8988T (cell line): ENCODE measurements around the gene SNAPC2.
"Not testable (repeated sequence)": the region's sequence is repeated elsewhere in the genome, so short reads cannot be mapped to it uniquely, and the experiment has no call there.

Experiments
- DNase-seq: peaks from one replicate; pipeline ENCODE4 v3.0.0; 2011

SNAPC2 gene

DNA sequence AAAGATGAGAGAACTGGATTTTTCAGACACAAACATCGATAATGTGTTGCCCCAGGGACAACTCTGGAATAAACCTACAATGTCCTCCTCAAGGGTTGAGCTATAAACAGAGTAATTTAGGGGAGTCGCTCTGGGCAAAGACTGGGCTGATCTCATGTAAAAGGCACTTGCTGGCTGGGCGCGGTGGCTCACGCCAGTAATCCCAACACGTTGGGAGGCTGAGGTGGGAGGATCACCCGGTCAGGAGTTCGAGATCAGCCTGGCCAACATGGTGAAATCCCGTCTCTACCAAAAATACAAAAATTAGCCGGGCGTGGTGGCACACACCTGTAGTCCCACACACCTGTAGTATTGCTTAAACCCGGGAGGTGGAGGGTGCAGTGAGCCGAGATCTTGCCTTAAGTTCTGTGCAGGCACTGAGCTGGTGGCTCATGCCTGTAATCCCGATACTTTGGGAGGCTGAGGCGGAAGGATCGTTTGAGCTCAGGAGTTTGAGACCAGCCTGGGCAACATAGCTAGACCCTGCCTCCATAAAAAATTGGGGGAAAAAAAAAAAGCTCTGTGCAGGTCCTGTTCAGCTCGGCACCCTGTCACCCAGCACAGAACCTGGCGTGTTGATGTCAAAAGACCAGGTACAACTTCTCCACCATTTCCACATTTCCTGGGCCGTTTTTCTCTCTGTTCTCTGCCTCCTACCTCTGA, 21.9 kb downstream of the SNAPC2 start:
- DNase-seq, result no peak

DNA sequence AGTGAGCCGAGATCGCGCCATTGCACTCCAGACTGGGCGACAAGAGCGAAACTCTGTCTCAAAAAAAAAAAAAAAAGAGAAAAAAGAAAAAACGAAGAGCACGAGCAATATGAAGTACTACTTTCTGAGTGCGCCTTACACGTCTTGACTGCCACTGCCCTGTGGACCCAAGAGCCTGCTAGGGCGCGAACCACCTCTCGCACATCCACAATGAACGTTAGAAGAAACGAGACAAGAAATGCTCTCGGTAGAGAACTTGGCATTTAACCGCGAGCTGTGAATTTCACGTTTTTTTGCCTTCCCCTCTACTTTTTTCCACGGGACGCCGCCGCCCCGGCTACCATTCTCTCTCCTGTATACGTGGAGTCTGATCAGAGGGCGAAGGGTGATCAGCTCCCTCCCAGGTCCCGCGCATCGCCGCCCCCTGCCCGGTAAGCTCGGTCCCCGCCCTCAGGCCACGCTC, 22.9 kb downstream of the SNAPC2 start:
- DNase-seq, result no peak

DNA sequence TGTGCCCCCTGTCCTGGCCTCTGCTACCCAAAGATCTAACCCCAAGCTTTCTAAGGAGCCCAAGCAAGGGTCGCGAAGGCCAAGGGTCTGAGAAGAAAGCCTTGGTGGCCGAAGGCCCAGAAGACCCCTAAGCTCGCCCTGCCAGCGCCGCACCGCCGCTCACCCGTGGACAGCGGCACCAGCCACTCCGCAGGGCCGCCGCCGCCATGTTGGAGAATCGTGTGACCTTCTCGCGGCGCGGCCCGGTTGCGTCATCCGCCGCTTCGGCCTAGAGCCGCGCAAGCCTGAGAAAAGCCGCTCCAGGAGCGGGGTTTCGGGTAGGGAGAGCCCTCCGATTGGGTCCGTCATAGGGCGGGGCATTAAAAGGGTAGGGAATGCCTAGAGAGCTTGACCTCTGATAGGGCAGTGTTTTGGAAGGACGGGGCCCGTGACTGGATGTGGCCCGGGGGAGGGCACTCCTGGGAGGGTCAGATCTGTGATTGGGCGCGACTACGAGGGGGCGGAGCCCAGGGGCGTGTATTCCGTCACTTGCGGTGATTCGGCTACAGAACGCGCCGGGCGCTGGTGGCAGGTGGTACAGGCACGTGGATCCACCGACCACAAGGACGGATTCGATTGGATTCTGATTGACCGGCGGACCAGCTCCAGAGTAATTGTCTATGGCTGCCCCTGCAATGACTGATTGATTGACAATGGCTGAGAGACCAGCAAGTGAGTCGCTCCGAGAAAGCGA, 23.5 kb downstream of the SNAPC2 start, which contains the start of gene TIMM44:
Gene TIMM44 (minus strand): TSS at position 223 of the 733 bp plus-strand sequence. CDS start 15 bp downstream, at position 208.
- peak; percentile 63 for DNase-seq

DNA sequence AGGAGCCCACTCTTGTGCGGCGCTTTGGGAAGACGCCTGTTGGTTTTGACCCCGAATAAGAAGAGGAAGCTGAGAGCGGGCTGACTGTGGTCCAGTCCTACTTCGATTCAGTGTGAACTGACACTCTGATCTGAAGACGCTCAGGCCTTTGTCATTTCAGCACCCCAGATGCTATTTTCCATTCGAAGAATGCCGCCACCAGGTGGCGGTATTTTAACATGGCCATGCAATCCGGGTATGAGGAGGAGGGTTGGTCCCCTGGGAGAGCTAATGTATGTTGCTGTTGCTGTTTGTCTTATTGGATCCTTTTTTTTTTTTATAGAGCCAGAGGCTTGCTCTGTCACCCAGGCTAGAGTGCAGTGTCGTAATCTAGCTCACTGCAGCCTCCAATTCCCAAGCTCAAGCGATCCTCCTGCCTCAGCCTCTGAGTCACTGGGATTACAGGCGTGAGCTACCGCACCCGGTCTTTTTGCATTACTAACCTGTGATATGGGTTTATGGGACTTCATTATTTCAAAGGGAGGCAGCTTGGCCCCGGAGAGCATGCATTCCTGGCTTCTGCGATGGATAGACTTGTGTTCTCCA, 24.1 kb downstream of the SNAPC2 start:
- no peak for DNase-seq

DNA sequence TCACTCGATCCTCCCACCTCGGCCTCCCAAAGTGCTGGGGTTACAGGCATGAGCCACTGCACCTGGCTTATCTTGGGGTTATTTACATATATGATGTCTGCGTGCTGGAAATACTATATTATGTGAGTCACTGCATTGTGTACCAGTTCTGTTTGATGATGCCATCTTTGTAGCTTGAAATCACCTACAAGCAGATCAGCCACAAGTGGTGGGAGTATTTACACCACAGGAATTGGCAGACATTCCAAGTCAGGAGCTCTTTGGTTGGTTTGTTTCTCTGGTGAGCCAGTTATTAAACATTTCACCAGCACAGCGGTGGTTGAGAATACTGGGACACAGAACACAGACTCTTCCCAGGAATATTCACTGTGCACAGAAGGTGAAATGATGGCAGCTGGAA, 27.8 kb downstream of the SNAPC2 start:
- DNase-seq, result no peak

DNA sequence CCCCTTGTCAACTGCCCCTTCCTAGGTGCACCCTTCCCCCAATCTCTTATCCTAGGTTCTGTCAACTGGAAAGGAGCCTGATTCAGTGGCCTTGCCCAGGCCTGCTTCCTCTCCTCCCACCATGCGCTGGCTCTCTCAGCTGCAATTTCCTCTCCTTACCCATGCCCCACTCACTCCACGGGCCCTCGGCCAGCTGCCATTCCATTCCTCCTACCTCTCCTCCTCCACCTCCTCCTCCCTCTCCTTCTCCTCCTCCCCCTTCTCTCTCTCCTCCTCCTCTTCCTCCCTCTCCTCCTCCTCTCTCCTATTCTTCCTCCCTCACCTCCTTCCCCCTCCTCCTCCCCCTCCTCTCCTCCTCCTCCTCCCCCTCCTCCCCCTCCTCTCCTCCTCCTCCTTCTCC, 32.9 kb downstream of the SNAPC2 start:
- no peak for DNase-seq

DNA sequence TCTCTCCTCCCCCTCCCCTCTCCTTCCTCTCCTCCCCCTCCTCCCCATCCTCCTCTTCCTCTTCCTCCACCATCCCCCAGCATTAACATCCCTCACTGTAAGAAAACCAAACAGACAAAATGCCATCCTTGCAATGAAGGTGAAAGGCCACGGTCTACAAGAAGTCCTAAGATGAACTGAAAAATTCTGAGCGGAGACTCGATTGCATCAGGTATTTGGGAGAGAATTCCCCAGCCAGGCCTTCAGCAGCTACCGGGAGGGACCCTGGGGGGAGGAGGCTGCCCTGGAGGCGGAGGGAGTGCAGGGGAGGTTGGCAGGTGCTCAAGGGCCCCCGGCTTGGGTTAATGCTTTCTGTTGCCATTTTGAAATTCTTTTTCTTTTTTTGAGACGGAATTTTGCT, 33.4 kb downstream of the SNAPC2 start:
- no peak for DNase-seq

DNA sequence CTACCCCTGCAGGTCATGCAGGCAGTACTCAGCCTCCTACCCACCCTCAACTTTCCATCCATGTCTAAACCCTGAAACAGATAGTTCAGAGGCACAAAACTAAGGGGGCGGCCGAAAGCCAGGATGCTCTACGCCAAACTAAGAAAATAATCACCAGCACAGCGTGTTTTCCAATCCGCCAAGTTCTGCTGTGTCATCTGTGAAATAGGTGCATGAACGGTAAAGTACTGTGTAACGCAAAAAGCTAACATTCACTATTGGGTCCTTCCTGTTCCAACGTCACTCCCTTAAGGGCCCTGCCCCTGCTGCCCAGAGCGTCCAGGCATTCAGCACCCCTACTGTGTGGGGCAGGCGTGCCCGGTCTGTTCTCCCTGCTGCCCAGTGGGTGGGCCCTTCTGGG, 35.6 kb downstream of the SNAPC2 start:
- DNase-seq, result no peak

DNA sequence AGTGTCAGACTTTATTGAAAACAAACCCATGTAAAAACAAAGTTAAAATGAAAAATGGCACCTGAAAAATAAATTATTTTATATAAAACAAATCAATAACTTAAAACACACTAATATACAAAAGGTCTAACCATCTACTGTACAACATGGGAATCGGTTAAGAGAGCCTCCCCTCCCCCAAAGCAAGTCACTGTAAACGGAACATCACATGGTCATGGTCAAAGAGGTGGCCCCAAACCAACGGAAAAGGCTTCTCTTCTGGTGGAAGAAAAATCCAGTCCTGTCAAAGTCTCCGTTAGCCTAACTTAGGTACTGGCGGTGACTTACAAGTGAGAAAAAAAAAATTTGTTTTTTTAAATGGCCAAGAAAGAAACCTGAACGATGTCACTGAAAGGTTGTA, 39.1 kb downstream of the SNAPC2 start:
- DNase-seq, result no peak

DNA sequence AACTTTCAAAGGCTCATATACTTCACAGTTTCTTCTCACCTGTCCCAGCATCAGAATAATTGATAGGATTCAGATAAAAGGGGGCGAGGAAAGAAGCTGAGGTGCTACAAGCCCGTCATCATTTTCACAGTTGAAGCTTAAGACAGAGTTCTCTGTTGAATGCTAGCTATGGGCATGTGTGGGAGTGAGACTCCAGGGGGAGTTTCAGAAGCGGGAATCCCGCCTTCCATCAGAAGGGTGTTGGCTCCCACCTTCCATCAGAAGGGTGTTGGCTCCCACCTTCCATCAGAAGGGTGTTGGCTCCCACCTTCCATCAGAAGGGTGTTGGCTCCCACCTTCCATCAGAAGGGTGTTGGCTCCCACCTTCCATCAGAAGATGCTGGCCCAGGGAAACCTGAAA, 40.9 kb downstream of the SNAPC2 start:
- DNase-seq, result not testable (repeated sequence)

DNA sequence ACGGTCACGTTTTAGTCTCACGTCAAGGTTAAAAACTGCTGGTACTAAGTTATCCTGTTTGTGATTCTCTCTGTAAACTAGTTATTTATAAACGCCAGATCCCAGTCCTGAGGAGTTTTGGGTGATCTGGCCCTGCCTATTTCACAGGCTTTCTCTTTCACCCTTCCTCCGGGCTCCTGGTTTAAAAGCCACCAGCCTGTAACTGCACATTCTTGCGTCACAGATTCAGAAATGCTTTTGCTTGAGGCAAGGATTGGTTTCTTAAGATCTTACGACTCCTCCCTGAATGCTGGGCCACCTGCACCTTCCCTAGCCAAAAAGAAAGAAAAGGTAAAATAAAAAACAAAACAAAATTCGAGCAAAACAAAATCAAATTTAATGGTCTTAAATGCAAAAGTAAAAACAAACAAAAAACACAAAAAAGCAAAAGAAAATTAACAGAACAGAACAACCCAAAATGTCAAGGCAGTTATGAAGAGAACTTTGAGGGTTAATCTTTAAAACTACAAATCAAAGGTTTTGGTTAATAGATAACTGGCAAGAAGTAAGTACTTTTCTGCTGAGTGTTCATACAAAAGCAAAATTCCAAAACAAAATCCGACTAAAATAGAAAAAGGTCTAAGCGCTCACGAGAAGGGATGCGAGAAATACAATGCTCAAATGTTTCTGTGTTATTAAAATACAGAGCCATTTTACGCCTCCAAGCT, 41.9 kb downstream of the SNAPC2 start:
- no peak for DNase-seq

DNA sequence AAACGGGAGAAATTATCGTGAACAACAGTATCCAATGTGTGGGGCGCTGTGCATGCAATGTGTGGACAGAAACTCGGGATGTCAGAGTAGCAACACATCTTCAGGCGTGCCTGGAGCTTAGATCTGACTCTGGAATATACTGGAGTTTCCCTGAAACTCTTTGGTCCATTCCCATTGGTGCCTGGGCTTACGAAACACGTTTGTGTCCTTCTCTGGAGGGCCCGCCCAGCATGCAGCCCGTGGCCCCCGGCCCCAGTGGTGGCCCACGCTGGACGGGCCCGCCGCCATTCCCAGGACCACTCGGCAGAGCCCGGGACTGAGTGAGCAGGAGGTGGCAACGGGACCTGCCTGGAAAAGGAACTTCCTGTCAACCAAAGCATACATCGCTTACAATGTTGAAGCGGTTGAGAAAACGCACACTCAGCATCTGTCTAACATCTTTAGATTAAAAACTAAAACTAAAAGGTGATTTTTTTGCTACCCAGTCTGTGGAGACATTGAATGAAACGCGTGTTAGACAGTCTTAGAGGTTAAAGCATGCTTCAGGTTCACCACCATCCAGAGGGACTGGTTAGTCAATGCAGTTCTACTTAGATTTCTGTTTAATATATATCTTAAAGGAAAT, 42.6 kb downstream of the SNAPC2 start:
- DNase-seq, result no peak

DNA sequence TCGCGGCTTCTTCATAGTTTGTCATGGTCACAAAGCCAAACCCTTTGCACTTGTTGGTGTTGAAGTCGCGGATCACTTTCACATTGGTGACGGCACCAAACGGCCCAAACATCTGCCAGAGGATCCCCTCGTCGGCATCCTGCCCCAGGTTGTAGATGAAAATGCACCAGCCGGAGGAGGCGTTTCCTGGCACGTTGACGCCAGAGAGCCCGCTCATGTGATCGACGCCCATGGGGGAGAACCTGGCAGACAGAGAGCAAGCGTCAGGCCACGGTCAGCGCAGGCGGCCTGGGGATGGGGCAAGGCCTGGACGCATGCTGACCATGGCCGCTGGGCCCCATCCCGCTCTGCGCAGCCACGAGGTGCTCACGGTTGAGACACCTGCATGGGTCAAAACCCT, 43.4 kb downstream of the SNAPC2 start:
- no peak for DNase-seq

DNA sequence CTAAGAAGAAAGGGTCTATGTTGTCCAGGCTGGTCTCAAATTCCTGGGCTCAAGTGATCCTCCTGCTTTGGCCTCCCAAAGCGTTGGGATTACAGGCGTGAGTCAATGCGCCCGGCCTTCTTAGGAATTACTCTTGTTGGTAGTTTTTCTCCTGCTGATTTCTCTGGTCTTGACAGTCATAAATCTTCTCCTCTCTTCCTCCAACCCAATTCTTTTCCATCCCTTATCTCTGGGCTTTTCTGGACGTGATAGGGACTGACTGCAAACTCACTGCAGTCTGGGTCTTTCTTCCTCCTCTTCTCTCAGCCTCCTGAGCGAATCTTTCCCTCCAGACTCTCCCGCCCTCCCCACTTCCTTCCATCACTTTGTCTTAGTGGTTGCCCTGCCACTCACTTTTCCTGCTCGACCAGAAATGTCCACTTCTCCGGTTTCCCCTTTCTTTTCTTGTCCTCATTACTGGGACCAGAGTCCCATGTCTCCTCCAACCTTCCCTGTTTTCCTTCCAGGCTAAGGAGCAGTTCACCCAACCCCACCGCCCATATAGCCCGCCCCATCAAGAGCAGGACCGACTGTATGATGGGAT, 45.2 kb downstream of the SNAPC2 start:
- no peak for DNase-seq

DNA sequence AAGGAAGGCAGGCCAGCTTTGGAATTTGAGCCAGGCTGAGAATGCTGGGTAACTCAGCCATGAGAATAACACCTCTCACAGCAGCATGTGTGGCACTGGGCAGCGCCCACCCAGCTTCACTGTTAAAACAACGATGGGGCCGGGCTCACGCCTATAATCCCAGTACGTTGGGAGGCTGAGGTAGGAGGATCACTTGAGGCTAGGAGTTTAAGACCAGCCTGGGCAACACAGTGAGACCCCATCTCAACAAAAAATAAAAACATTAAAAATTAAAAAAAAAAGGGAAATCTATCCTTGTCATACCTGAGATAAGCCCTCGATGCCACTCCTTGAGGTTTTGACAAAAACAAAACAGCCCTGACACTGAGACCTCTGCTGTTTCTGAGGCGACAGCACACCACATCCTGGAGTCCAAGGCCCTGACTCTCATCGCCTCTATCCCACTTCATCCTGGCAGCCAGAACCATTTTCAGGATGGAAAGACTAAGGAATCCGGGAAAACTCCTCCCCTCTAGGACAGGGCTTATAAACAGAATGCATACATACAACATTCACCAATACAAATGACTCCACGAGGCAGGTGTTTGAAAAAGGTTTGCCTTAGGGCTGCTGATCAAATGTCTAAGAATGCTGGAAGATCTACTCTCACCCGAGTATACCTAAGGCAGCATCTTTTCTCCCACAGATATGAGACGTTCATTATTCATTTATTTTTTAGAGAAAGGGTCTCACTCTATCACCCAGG, 46.0 kb downstream of the SNAPC2 start:
- no peak for DNase-seq

DNA sequence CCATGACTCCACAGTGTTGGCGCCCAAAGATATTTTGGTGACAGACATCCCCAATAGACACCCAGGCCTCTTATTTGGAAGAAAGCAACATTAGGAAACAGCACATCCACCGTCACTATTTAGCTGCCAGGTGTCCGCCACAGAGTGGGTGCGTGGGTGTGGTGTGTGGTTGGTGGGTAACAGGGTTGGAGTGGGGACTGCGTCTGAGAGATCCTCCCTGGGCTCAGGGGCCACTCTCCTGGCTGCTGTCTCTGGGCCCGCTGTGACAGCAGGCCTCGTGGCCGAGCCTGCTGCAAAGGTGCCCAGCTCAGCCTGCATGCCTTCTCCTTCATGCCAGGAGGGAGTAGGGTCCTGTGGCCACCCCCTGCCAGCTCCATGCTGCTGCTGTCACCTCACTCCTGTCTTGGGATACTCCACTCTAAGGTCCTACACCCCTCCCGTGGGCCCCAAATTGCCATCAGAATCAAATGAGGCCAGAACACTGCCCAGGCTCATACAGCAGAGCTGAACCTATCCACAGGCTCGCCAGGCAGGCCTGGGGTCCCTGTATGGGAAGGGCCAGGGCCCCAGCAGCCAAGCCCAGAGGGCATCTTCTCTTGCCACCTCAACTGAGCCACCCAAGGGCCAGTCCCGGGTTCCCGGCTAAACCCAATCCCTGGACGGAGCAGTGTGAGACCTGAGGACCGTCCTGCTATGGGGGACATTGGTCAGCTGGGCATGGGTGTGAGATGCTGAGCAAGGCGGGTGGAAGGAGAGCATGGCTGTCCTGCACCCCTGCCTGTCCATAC, 48.1 kb downstream of the SNAPC2 start:
- no peak for DNase-seq

DNA sequence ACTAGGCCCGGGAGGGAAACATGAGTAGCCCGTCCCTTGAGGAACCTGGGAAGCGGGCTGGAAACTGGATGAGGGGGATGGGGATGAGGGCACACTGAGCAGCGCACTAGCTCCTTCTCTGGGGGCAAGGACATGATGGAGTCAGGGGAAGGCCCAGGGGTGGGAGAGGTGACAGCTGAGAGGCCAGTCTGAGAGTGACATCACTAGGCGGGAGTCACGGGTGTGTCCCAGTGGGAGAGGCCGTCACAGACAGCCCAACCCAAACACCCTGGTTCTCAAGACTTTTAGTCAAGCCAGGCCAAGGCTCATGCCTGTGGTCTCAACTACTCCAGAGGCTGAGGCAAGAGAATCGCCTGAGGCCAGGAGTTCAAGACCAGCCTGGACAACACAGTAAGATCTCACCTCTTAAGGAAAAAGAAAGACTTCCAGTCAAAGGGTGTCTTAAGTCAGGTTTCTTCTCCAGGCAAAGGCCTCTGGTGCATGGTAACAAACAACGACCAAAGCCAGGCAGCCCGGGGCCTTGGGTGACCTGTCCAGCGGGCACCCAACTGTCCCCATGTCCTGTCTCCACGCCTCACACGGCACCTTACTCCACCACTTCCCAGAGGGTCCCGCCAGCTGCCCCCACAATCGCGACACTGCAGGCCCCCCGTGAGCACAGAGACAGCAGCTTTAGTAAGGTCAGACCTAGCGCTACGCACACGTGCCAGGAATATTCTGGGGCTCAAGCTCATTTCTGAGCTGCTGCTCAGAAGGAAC, 48.8 kb downstream of the SNAPC2 start:
- DNase-seq, result no peak

DNA sequence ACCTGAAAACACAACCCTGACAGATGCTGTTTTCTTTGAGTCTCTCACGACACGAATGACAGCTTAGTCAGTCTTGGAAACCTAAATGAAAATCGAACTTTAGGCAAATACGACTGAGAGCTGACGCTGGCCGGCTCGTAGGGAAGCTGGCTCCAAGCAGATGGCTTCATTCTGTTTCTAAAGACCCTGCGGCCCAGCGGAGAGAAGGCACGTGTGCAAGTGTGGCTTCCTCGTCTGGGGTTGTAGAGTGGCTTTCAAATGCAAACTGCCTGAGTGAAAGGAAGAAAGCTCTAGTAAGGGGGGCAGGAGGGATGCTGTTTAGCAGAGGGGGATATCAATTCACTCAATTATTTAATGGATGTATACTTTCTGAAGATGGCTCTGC, 49.4 kb downstream of the SNAPC2 start:
- DNase-seq, result no peak

DNA sequence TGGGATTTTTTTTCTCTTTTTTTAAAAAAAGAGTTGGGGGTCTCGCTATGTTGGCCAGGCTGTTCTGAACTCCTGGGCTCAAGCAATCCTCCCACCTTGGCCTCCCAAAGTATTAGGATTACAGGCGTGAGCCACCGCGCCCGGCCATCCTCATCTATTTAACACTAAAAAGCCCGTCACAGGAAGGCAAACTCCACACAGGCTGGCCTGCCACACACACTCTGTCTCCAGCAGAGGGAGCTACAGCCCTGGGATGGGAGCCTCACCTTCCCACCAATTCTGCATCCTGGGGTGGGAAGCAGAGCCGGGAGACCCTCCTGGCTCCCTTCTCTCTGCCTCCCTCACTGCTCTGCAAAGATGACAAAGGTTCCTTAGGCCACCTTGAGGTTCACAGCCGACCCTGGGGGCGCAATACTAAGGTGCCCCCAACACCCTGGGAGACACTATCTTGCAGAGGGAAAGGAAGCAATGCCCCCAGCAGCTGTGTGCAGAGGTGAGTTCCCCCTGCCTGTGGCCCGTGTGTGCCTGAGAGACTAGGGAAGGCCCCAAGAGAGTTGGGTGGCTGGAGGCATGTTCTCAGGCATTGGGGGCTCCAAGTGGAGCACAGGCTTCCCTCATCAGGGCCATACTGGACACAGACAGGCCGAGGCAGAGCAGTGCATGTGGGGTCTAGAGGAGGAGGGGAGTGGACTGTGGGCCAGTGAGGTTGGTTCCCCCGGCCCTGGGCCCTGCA, 50.7 kb downstream of the SNAPC2 start:
- DNase-seq, result peak; percentile 44
